ENCODE measurements around the gene TPCN2. TPM values are rescaled to one million over a fixed set of nuclear protein-coding genes. Genes with fewer than 3 reads are reported as not detected.

TPCN2 gene
- polyA plus RNA-seq, 3 donors: 5.7 to 16.4 (median 8.8) TPM

GRCh38 chr11:69032833-69033232 lies 15.9 kb upstream of the TPCN2 start:
- WGBS, 3 donors: 68 to 85% (median 78%) methylated on average over 6 to 7 of the region's 7 CpGs
- H3K27ac ChIP-seq (ENCODE audit: low read depth, low read length): no peak overlapping the region

- H3K27ac ChIP-seq (ENCODE audit: low read depth, low read length): no peak overlapping the region
These were observed 15.3 kb upstream of the TPCN2 start for GRCh38 chr11:69033431-69033830.

GRCh38 chr11:69034123-69034867 lies 14.4 kb upstream of the TPCN2 start:
- WGBS, 3 donors: 79 to 82% (median 79%) methylated on average over 22 of the region's 22 CpGs
- no peak overlapping the region for H3K27ac ChIP-seq (ENCODE audit: low read depth, low read length)

More at GRCh38 chr11:69033431-69033830, 15.3 kb upstream of the TPCN2 start:
- WGBS, 3 donors: 84 to 93% (median 87%) methylated on average over 11 of the region's 11 CpGs

- WGBS, 3 donors: 62 to 71% (median 69%) methylated on average over 20 to 21 of the region's 21 CpGs
- H3K27ac ChIP-seq (ENCODE audit: low read depth, low read length): peak overlapping the region; percentile 30
These were observed 13.4 kb upstream of the TPCN2 start for GRCh38 chr11:69035150-69035945.

GRCh38 chr11:69035946-69036340 lies 12.8 kb upstream of the TPCN2 start:
- H3K27ac ChIP-seq (ENCODE audit: low read depth, low read length): peak overlapping the region; percentile 30
- 61 to 77% (median 61%) methylated on average over 11 of the region's 11 CpGs for WGBS, 3 donors

- H3K27ac ChIP-seq (ENCODE audit: low read depth, low read length): no peak overlapping the region
- WGBS, 3 donors: 63 to 91% (median 90%) methylated on average over 18 of the region's 18 CpGs
These were observed 11.7 kb upstream of the TPCN2 start for GRCh38 chr11:69037074-69037473.

- H3K27ac ChIP-seq (ENCODE audit: low read depth, low read length): no peak overlapping the region
- 76 to 90% (median 88%) methylated on average over 8 of the region's 8 CpGs for WGBS, 3 donors
These were observed 11.2 kb upstream of the TPCN2 start for GRCh38 chr11:69037544-69037943.

- H3K27ac ChIP-seq (ENCODE audit: low read depth, low read length): no peak overlapping the region
- 80 to 95% (median 94%) methylated on average over 1 of the region's 1 CpG for WGBS, 3 donors
These were observed 9.2 kb upstream of the TPCN2 start for GRCh38 chr11:69039501-69039900.

GRCh38 chr11:69040051-69040450 lies 8.7 kb upstream of the TPCN2 start:
- no peak overlapping the region for H3K27ac ChIP-seq (ENCODE audit: low read depth, low read length)
- 76 to 90% (median 86%) methylated on average over 6 of the region's 6 CpGs for WGBS, 3 donors

GRCh38 chr11:69040581-69041260 lies 8.0 kb upstream of the TPCN2 start:
- 75 to 82% (median 76%) methylated on average over 4 of the region's 4 CpGs for WGBS, 3 donors
- H3K27ac ChIP-seq (ENCODE audit: low read depth, low read length): no peak overlapping the region

GRCh38 chr11:69041516-69041915 lies 7.2 kb upstream of the TPCN2 start:
- 60 to 70% (median 68%) methylated on average over 2 of the region's 2 CpGs for WGBS, 3 donors
- no peak overlapping the region for H3K27ac ChIP-seq (ENCODE audit: low read depth, low read length)

- H3K27ac ChIP-seq (ENCODE audit: low read depth, low read length): no peak overlapping the region
- 18 to 42% (median 39%) methylated on average over 15 of the region's 15 CpGs for WGBS, 3 donors
These were observed 4.4 kb upstream of the TPCN2 start for GRCh38 chr11:69044111-69045013.

- H3K27ac ChIP-seq (ENCODE audit: low read depth, low read length): no peak overlapping the region
- WGBS, 3 donors: 29 to 31% (median 30%) methylated on average over 11 of the region's 11 CpGs
These were observed 570 bp upstream of the TPCN2 start for GRCh38 chr11:69048031-69048693.

GRCh38 chr11:69049490-69049867 lies 747 bp downstream of the TPCN2 start:
- 4 to 23% (median 7%) methylated on average over 15 of the region's 15 CpGs for WGBS, 3 donors

GRCh38 chr11:69050592-69051380 lies 2.1 kb downstream of the TPCN2 start:
- 81 to 87% (median 82%) methylated on average over 18 of the region's 18 CpGs for WGBS, 3 donors
- H3K27ac ChIP-seq (ENCODE audit: low read depth, low read length): no peak overlapping the region

More at GRCh38 chr11:69049490-69049867, 747 bp downstream of the TPCN2 start:
- H3K27ac ChIP-seq (ENCODE audit: low read depth, low read length): peak overlapping the region; percentile 62

GRCh38 chr11:69051381-69052342 lies 2.9 kb downstream of the TPCN2 start:
- H3K27ac ChIP-seq (ENCODE audit: low read depth, low read length): no peak overlapping the region
- WGBS, 3 donors: 81 to 88% (median 86%) methylated on average over 20 of the region's 20 CpGs

Data from adipose tissue (tissue), 3 donors.